GM19324 (cell line): Measurements from ENCODE around the gene HELZ2.

Source experiments
- ATAC-seq: cut with Tn5 transposase; IDR thresholded peaks from one replicate; pipeline ENCODE4 v1.9.1; 2021; ENCODE audit warnings: mild to moderate bottlenecking, moderate library complexity; ENCODE audit not compliant: unreplicated experiment, low FRiP score

The HELZ2 gene

DNA sequence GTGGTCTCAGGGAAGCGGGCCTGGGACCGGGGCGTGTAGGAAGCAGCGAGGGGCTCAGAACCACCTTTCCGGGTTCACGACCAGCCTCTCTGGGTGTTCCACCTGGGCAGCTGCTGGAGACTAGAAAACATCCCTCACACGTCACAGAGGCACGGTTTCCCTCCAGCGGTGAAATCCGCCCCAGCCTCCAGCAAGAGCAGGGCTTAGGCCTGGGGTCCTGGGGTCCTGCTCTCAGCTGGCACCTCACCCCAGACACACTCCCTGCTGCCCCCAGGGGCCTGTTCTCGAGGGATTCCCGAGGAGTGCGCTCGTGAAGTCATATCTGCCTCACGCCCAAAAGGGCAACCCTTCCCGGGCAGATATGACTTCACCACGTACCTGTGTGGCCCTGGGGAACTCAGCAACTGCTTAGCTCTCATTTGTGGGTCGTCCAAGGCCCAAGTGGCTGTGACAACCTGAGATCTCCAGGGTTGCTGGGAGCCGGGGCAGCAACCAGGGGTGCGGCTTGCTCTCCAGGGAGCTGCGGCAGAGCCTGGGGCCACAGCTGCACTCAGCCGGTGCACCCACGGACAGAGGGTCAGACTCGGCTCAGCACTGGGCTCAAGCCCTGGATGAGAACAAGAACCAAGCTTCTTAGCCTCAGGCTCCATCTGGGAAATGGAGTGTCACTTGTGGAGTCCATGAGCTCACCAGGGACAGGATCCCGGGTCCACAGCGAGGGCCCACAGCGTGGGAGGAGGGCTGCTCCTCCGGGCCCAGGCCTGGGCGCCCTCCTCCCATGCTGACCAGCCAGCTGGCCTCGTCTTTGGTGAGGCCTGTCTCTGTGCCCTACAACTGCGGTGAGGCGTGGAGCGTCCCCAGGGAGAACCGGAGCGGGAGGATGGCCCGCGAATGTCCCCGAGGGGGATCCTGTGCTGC is 19.4 kb downstream of the HELZ2 start:
- no peak for ATAC-seq

DNA sequence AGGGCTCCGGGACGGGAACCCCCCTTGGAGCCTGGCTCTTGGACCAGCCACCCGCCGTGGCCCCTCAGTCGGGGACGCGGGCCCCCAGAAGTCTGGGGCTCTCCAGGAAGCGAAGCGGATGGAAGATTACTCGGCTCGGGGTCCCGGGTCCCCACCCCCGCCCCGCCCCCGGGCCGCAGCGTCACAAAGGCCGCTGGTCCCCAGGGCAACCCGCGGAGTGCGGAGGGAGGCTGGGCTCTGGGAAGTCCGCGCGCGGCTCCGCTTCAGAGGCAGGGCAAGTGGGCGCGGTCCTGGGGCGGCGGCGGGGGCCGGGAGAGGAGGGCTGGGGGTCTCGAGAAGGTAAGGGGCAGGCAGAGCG is 20.1 kb downstream of the HELZ2 start, which contains the start of gene FNDC11:
Gene FNDC11 (plus strand): TSS at position 227 of the 358 bp plus-strand sequence. CDS start 1,505 bp downstream, outside the sequence.
- peak; percentile 14 for ATAC-seq

DNA sequence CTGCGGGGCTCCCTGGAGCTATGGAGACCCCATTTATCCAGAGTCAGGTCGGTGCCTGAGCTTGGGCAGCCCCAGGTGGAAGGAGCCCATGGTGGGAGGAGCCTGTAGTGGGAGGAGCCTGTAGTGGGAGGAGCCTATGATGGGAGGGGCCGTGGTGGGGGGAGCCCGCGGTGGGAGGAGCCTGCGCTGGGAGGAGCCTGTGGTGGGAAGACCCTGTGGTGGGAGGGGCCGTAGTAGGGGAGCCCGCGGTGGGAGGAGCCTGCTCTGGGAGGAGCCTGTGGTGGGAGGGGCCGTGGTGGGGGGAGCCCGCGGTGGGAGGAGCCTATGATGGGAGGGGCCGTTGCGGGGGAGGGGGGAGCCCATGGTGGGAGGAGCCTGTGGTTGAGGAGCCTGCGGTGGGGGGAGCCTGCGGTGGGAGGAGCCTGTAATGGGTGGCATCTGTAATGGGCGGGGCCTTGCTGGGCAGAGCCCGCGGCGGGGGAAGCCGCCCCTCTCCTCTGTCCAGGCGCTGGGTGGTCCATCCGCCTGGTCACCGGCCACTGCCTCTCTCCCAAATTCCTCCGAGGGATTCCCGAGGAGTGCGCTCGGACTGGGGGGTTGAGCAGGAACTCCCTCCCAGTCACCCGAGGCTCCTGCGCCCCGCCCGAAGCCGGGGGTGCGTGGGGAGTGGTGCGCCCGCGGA is 20.6 kb downstream of the HELZ2 start:
- peak; percentile 48 for ATAC-seq

DNA sequence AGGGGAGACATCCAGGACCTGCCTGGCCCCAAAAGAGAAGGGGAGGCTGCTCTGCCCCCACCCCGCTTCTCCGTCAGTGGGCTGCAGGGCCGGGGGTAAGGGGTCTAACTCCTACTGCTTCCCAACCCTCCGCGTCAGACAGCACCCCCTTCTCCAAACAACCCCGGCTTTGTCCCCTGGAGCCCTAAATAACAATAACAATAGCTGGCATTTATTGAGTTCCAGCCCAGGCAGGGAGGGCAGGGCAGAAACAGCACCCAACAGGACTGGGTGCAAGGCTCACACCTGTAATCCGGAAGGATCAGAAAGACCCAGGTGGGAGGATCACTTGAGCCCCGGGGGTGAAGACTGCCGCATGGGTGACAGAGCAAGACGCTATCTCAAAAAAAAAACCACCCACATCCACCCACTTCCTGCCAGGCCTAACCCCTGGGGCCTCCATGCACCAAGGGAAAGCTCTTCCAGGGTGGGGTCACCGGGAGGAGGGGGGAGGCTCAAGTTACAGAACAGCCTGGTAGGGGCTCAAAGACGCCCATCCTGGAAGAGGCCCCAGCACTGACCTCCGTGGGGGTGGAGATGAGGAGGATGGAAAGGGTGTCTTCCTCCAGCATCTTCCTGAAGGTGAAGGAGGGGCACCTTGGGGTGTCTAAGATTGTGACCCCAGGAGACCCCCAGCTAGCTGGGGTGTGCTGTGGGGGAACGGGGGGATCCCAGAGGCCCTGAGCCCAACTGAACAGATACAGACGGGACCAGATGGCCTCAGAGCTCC is 21.4 kb downstream of the HELZ2 start:
- ATAC-seq, result peak; percentile 14

DNA sequence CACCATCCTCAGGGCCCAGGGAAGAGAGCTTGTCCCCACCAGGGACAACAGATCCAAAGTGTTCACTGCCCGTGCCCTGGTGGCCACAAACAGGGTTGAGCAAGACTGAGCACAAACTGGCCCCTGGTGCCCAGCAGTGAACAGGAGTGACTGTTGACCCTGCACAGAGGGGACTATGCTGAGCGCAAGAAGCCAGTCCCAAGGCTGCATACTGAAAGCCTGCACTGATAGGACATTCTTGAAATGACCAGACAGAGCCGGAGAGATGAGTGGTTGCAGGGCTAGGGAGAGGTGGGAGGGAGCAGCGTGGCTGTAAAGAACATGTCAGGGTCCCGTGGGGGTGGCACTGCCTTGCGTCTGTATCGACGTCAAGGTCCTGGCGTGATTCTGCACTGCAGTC is 23.0 kb downstream of the HELZ2 start:
- no peak for ATAC-seq

DNA sequence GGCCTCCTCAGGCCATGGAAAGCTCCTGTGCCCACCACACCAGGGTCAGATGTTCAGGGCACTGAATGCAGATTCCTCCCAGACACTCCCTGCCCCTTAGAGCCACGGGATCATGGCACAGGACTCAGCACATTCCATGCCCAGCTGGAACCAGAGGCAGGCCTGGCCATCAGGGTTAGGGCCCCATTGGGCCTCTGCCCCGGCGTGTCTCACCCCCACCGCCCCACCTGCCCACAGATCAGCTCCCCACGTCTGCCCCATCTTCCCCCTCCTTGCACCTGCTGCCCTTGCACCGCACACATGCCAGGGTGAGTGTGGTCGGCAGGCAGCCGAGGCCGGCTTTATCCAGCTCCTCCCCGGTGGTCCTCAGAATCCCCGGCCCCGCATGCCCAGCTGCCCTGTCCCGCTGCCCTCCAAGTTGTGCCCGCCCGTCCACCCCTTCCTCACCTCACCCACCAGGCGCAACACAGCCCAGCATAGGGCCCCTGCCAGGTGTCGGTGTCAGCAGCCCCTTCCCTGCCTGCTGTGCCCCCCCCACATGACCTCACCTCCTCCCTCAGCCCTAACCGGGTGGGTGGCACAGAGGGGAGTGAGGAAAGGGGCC is 24.3 kb downstream of the HELZ2 start:
- no peak for ATAC-seq

DNA sequence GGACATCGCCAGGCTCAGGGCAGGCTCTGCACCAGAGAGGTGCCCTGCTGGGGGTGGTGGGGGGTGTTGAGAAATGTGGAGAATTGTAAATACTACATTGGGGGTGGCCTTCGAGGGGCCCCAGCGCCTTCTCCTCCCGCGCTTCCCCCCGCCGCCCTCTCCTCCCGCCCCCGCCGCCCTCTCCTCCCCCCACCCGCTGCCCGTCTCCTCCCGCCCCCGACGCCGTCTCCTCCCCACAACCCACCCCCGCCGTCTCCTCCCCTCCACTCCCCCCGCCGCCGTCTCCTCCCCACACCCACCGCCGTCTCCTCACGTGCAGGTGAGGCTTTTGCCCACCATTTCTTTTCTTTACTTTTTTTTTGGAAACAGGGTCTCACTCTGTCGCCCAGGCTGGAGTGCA is 25.0 kb downstream of the HELZ2 start:
- ATAC-seq, result no peak

DNA sequence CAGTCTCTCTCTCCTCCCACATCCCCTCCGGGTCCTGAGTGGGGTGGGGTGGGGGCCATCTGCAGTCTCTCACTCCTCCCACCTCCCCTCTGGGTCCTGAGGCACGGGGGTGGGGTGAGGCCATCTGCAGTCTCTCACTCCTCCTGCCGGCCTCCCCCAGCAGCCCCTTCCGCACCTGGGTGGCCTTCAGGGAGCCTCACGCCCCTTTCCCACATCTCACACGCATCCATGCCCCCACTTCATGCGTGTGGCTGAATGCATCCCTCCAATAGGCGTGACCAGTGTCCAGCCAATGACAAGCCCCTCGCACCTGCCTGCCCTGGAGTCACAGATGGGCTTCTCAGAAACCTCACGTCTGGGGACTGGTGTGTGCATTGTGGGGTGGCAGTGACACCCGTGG is 25.5 kb downstream of the HELZ2 start:
- ATAC-seq, result no peak

DNA sequence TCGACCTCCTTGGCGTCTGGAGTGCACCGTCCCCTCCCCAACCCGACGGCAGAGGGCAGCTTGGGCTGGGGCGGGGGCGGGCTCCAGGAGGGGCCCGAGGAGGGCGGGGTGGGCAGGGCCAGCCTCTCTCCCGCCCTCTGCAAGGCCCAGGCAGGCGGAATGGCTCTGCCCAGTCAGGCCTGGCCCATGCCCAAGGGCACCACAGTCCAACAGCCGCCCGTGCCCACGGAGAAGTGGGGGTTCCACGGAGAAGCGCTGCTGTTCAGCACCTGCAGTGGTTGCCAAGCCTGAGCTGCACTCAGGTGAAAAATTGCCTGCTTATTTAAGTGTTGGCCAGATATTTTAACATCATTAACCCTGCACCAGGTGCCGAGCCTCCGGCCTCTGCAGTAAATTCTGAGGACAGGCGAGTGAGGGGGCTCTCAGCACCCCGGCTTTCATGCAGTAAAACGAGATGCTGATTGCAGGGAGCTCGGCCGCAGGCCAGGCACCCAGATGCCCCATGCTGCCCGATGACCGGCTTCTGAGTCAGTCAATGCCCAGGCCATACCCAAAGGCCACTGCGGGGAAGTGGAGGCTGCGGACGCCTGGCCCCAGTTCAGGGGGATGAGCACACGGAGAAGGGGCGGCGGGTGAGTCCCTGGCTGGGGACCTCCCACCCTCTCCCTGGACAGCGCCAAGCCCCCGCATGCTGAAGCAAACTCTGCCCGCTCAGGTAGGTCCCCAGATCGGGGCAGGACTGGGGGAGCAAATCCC is 26.1 kb downstream of the HELZ2 start, which contains the start of gene SRMS:
Gene SRMS (minus strand): TSS at position 25 of the 756 bp plus-strand sequence. CDS start 286 bp downstream, outside the sequence.
- no peak for ATAC-seq

DNA sequence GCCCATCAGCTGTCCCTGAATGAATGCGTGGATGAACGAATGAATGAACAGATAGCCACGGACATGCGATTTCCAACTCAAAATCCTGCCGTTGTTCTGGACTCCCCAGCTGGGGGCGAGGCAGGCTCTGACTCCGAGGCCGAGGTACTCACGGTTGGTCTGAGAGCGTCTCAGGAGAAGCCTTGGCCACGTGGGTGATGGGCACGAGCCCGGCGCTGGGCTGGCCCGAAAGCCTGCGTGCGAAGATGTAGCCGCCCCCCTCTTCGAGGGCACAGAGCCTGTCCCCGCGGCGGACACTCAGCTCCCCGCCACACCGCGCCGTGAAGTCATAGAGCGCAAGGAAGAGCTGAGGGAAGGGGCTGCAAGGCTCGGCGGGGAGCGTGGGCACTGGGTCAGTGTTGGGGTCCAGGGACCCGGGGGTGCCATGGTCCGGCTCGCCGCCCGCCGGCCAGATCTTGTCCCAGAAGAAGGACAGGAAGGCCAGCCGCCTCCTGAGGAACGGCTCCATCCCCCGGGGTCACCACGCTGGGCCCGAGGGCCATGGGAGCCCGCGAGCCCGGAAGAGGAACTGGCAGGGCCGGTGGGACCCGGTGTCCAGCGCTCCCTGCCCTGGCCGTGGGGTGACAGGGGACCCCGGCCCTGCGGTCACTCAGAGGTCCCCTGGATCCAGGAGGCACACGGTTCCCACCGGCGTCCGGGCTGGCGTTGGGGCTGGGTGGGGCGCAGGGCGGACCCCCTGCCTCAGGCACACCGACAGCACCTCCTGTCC is 26.9 kb downstream of the HELZ2 start:
- no peak for ATAC-seq

DNA sequence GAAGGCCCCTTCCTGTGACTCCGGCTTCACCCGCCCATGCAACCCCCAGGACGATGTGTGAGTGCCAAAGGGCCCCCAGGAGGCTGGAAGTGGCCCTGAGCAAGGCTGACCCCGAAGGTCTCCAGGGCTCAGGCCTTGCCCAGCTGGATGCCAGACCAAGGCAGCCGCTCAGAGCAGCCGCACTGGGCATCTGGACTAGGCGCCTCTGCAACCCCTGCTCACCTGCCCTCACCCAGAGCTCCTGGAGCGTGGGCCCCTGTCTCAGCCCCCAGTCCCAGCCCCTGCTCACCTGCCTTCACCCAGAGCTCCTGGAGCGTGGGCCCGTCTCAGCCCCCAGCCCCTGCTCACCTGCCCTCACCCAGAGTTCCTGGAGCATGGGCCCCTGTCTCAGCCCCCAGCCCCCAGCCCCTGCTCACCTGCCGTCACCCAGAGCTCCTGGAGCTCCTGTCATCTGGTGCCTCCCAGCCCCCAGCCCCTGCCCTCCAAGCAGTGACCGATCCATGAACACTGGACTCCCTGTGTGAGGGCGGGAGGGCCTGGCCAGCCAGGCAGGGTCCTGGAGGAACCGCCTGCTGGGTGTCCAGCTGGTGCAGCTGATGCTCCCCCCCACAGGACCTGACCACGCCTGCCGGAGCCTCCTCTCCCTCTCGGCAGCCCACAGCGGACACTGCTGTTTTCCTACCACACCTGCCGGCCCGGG is 27.6 kb downstream of the HELZ2 start:
- ATAC-seq, result no peak

DNA sequence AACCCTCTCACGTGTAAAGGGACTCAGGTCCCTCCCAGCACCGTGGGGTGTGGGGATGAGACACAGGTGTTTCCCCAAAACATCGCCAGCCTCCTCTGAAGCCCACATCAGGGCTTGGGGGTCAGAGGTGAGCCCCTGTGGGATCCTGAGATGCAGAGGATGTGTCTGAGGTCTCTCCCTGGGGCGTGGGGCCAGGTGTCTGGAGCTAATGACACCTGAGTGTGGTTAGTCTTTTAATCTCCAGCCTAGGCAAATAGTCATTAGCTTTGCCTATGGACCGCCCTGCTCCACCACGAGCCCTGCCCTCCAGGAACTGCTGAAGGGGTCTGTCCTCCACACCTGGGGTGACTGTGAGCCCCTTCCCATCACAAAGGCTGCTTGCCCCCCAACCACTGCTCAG is 28.2 kb downstream of the HELZ2 start:
- no peak for ATAC-seq

DNA sequence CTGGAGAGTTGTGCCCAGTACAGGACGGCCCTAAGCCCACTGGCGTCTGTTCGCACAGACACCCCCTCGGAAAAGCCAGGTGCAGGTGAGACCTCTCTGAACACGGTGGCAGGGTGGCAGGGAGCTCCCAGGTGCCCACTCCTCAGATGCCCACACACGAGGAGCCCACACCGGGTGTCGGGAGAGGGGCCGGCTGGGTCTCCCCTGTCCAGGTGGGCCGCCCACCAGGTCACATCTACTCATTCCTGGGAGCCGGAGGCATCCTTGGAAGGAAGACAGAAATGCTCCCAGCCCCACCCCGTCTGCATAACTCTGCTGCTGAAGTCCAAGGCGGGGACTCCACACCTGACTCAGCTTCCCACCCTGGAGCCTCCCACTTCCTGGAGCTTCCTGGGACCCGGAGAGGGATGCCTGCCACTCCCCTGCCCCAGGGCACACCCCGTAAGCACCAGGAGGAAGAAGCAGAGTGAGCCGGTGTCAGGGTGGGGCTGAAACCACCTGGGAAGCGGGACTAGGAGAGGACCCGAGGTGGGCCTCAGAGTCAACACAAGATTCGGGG is 29.0 kb downstream of the HELZ2 start:
- no peak for ATAC-seq

DNA sequence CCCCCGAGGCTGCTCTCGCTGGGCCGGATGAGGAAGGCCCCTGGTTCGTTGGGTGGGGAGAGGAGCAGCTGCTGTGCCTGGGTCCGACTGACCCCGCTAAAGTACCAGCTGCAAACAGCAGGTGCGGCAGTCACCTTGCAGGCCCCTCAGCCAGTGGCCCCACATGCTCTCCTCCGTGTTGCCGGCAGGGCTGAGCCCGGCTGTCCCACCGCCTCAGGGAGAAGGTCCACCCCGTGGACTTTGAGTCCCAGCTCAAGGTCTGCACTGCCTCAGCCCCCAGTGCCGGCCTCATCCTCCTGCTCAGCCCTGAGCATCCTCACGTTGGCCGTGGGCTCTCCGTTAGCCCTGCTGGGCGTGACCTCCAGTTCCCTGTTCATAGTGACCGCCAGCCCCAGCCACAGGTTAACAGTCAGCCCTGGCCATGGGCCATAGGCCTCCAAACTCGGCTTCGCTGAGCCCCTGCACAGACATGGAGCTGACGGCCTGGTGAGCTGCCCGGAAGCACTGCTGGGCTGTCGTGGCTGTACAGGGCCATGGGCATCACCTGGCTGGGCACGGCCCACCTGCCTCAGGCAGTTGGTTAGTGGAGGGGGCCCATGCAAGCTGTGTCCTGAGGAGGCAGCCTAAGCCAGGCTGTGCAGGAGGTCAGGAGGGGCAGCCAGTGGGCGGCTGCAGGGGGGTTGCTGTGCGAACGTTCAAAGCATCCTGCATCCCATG is 29.6 kb downstream of the HELZ2 start:
- no peak for ATAC-seq

DNA sequence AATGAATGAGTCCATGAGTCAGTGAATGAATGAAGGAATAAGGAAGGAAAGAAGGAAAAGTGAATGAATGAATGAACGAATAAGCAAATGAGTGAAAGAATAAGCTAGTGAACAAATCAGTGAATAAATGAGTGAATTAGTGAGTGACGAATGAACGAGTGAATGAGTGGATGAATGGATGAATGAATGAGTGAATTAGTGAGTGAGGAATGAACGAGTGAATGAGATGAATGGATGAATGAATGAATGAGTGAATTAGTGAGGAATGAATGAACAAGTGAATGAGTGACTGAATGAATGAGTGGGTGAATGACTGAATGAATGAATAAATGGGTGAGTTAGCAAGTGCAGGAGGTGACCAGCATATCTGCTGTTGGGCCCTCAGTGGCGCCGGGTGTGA is 30.3 kb downstream of the HELZ2 start:
- ATAC-seq, result no peak

DNA sequence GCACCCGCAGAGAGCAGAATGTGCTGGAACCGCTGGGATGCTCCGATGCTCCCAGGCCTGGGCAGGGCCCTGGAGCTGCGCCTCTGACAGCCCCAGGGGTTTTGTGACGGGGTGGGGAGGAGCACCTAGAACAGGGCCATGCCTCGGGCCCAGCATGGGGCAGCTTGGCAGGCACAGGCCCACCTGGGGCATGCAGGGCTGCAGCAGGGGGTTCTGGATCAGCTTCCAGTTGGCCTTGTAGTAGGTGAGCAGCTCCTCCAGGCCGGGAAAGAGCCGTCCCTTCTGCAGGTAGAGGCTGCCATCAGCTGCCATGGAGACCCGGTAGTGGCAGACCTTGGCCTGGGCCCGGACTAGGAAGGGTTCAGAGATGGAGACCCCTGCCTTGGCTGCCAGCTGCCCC is 30.9 kb downstream of the HELZ2 start:
- ATAC-seq, result no peak

DNA sequence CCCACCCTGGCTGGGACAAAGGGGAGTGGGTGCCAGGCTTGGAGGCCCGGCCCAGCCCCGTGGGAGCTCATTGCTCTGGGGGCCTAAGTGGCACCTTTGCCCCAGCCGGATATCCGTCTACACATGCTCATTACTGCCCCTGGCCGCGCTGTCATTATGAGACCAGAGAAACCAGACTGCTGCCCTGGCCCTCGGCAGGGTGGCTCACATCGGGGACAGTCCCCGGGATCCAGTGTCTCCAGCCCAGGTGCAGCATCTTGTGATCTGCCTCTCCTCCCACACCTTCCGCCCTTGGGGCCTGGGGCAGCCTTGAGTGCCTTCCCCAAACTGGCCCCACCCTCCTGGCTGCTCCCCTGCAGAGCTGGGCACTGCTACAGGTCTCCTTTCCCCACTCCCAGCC is 31.3 kb downstream of the HELZ2 start:
- ATAC-seq, result no peak
